LNCaP clone FGC (cell line): ENCODE data around the gene PAPPA.
A peak's percentile ranks its signal among the peaks of the same experiment; 100 is the strongest.

Experiments used
- DNase-seq: peaks from one replicate; pipeline ENCODE4 v3.0.0-alpha.2; 2011; ENCODE audit warnings: low read depth
- H3K4me3 ChIP-seq: 2 replicates; pipeline ENCODE4 v1.5.1; 2011; ENCODE audit warnings: mild to moderate bottlenecking, low read depth, low read length, control low read depth
- CTCF ChIP-seq: IDR thresholded peaks from 2 replicates; pipeline ENCODE4 v1.5.1; 2012; ENCODE audit warnings: mild to moderate bottlenecking; ENCODE audit not compliant: control insufficient read depth, insufficient read depth; ENCODE audit errors: extremely low read depth

The PAPPA gene, protein sequence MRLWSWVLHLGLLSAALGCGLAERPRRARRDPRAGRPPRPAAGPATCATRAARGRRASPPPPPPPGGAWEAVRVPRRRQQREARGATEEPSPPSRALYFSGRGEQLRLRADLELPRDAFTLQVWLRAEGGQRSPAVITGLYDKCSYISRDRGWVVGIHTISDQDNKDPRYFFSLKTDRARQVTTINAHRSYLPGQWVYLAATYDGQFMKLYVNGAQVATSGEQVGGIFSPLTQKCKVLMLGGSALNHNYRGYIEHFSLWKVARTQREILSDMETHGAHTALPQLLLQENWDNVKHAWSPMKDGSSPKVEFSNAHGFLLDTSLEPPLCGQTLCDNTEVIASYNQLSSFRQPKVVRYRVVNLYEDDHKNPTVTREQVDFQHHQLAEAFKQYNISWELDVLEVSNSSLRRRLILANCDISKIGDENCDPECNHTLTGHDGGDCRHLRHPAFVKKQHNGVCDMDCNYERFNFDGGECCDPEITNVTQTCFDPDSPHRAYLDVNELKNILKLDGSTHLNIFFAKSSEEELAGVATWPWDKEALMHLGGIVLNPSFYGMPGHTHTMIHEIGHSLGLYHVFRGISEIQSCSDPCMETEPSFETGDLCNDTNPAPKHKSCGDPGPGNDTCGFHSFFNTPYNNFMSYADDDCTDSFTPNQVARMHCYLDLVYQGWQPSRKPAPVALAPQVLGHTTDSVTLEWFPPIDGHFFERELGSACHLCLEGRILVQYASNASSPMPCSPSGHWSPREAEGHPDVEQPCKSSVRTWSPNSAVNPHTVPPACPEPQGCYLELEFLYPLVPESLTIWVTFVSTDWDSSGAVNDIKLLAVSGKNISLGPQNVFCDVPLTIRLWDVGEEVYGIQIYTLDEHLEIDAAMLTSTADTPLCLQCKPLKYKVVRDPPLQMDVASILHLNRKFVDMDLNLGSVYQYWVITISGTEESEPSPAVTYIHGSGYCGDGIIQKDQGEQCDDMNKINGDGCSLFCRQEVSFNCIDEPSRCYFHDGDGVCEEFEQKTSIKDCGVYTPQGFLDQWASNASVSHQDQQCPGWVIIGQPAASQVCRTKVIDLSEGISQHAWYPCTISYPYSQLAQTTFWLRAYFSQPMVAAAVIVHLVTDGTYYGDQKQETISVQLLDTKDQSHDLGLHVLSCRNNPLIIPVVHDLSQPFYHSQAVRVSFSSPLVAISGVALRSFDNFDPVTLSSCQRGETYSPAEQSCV (N-terminal part only)

DNA sequence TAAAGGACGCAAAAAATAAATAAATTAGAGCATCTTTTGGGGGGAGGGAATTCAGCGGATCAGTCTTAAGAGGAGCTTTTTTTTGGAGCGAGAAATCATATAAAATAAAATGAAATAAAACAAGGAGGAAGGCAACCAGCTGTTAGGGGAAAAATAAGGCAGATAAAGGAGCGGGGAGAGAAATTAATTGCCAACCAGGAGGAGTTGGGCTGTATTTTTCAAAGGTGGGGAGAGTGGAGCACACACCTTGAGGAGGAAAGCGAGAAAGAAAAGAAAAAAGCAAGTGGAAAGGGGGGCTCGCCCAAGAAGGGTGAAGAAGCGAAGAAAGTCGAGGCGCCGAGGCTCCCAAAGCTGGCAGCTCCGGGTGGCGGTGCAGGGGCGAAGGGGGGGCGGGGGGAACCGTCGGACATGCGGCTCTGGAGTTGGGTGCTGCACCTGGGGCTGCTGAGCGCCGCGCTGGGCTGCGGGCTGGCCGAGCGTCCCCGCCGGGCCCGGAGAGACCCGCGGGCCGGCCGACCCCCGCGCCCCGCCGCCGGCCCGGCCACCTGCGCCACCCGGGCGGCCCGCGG lies at the start of gene PAPPA:
Gene PAPPA, plus strand, starts transcription at position 27 of the 569 bp plus-strand sequence. Its CDS starts 382 bp downstream, at position 409.
- no peak within 1 kb of the TSS for H3K4me3 ChIP-seq
- TF ChIP-seq CTCF = no peak
- no peak for DNase-seq

GRCh38 chr9:116103976-116104820 lies 49.4 kb upstream of the PAPPA start:
- no peak for TF ChIP-seq CTCF
- H3K4me3 ChIP-seq = no peak overlapping the region
- no peak for DNase-seq

GRCh38 chr9:116112236-116112635 lies 41.4 kb upstream of the PAPPA start:
- H3K4me3 ChIP-seq = no peak overlapping the region

DNA sequence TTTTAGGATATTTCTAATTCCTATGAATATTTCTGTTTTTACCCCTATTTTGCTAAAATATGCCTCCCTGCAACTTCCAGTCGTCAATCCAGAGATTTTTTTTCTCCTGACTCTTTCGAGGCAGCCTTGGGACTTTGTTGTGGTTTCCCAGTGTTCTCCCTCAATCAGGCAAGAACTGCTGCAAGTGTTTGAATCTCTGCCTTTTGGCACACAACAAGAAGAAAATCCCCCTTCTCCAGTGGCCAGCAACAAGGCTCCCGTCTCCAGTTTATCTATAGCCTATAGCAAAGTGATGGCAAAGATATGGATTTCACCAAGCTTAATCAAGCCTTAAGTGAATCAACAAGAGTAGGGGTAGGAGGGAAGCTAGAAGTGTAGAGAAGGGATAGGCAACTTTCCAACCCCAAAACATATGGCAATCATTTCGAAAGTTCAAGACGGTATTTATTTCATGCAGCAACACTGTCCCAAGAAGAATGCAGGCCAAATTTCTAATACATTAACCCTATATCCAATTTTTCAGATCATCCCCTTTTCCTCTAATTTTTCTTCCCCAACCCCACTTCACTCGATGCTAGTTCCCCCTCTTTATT lies 37.7 kb upstream of the PAPPA start:
- no peak overlapping the region for H3K4me3 ChIP-seq
- no peak for DNase-seq
- TF ChIP-seq CTCF = no peak

More at GRCh38 chr9:116112236-116112635, 41.4 kb upstream of the PAPPA start:
- DNase-seq = peak; percentile 1
- TF ChIP-seq CTCF = peak; percentile 50

DNA sequence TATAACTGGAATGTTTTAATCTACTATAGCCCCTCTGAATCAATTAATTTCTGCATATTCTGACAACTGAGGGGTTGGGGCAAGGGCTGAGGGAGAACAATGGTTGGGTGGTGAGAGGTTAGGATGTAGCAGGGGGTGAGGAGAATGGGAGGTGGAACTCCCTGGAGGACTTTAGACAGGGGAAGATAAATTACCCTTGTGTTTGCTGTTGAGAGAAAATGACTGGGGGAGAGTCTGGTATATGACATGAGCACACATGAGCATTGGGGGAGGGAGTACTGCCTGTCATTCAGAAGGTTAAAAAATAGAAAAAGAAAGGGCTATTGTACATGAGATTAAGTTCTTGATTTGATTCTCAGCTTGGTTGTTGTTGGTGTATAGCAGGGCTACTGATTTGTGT lies 37.2 kb upstream of the PAPPA start:
- DNase-seq = no peak
- no peak overlapping the region for H3K4me3 ChIP-seq
- TF ChIP-seq CTCF = no peak
